Left lung (tissue), 10 donors: Measurements from ENCODE around the gene TECPR1. TPM values are rescaled to one million over a fixed set of nuclear protein-coding genes. Genes with fewer than 3 reads are reported as not detected.

ENCODE experiments used
- ATAC-seq: fragments of 200-7000 bp; cut with Tn5 transposase; one replicate; pipeline ENCODE4 v1.9.1; 2020; ENCODE audit warnings: moderate library complexity
- DNase-seq, 4 donors: peaks; one replicate each; pipeline ENCODE4 v3.0.0-alpha.2; 2013 to 2020
- H3K27ac ChIP-seq, 2 donors: fragments of 200-600 bp; sonication (generic) in 1 of 2; one replicate each; pipeline versions ENCODE4 v1.5.0 to v1.8.0; 2020 to 2021
- H3K27me3 ChIP-seq, 2 donors: fragments of 200-600 bp; sonication (generic) in 1 of 2; one replicate each; pipeline versions ENCODE4 v1.5.0 to v1.8.0; 2020 to 2021
- H3K36me3 ChIP-seq, 2 donors: fragments of 200-600 bp; sonication (generic) in 1 of 2; one replicate each; pipeline versions ENCODE4 v1.5.0 to v1.8.0; 2020 to 2021
- H3K4me1 ChIP-seq, 2 donors: fragments of 200-600 bp; one replicate each; pipeline ENCODE4 v1.8.0; 2021
- H3K4me3 ChIP-seq, 2 donors: fragments of 200-600 bp; sonication (generic) in 1 of 2; one replicate each; pipeline versions ENCODE4 v1.5.0 to v1.8.0; 2020 to 2021; ENCODE audit warnings: mild to moderate bottlenecking in 1 of 2
- H3K9me3 ChIP-seq, 2 donors: fragments of 200-600 bp; sonication (generic) in 1 of 2; one replicate each; pipeline versions ENCODE4 v1.5.0 to v1.8.0; 2020 to 2021
- intact Hi-C, 2 donors: fragments of 100-400 bp; cut with DNase I; formaldehyde crosslinking; loops; one replicate each; pipeline versions ENCODE4 v1.11.2 to v1.14.2; 2022
- polyA plus RNA-seq, 6 donors: library from polyadenylated mRNA; unstranded; fragments of 120-200 nt; gene quantifications; one replicate each; pipeline ENCODE4 v1.2.1, GENCODE V29; 2013; ENCODE audit not compliant: insufficient read length in 6 of 6
- total RNA-seq, 2 donors: library from RNA; stranded (reverse); fragmentation: NEBNext Ultra II Directional; extraction: Animal tissue kit (Norgen Biotek cat#: 25700); gene quantifications; one replicate each; pipeline ENCODE4 v1.2.1, GENCODE V29; 2021
- TF ChIP-seq, protein P1 (sequence below), 2 donors: fragments of 200-600 bp; sonication (generic) in 1 of 2; IDR thresholded peaks; one replicate each; pipeline versions ENCODE4 v1.5.0 to v1.8.0; 2021; ENCODE audit warnings: antibody characterized with exemption in 2 of 2
- donor health status: DM: no; HTN: yes; CAD: no.
- donor health status: DM: no; HTN: no; CAD: no.

The TECPR1 gene
- total and polyA plus RNA-seq, 8 donors: 24.5 to 67.4 (median 28.7) TPM

DNA sequence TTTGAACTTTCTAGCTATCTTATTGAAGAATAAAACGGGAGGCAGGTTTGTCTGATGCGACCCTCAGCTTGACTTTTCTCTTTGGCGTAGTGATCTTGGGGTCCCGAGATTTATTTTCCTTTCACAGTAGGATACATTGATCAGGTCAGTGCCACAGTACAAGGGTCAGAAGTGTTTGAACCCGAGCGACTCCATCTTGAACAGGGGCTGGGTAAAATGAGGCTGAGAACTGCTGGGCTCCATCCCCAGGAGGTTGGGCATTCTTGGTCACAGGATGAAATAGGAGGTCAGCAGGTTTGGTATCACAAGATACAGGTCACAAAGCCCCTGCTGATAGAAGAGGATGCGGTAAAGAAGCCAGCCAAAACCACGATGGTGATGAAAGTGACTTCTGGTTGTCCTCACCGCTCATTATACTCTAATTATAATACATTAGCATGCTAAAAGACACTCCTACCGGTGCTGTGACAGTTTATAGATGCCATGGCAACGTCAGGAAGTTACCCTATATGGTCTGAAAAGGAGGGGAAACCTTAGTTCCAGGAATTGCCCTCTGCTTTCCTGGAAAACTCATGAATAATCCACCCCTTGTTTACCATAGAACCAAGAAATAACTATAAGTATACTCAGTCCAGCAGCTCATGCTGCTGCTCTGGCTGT, 3.0 kb upstream of the TECPR1 start:
- peaks cover 13 to 53% of the 10 kb centered on the region in 2 donors for H3K4me1 ChIP-seq
- H3K9me3 ChIP-seq: no peaks in the 10 kb centered on the region
- no peak for DNase-seq
- TF ChIP-seq, protein P1, sequence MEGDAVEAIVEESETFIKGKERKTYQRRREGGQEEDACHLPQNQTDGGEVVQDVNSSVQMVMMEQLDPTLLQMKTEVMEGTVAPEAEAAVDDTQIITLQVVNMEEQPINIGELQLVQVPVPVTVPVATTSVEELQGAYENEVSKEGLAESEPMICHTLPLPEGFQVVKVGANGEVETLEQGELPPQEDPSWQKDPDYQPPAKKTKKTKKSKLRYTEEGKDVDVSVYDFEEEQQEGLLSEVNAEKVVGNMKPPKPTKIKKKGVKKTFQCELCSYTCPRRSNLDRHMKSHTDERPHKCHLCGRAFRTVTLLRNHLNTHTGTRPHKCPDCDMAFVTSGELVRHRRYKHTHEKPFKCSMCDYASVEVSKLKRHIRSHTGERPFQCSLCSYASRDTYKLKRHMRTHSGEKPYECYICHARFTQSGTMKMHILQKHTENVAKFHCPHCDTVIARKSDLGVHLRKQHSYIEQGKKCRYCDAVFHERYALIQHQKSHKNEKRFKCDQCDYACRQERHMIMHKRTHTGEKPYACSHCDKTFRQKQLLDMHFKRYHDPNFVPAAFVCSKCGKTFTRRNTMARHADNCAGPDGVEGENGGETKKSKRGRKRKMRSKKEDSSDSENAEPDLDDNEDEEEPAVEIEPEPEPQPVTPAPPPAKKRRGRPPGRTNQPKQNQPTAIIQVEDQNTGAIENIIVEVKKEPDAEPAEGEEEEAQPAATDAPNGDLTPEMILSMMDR (IDR thresholded peaks at IDR 0.05): no peak
- H3K36me3 ChIP-seq: peaks cover 0 to 27% of the 10 kb centered on the region in 2 donors
- H3K4me3 ChIP-seq: no peak overlapping the region
- peak overlapping the region in 1 of 2 donors; percentile 2 for H3K27ac ChIP-seq
- ATAC-seq: no peak
- intact Hi-C loops: no loop called here
- no peaks in the 10 kb centered on the region for H3K27me3 ChIP-seq

DNA sequence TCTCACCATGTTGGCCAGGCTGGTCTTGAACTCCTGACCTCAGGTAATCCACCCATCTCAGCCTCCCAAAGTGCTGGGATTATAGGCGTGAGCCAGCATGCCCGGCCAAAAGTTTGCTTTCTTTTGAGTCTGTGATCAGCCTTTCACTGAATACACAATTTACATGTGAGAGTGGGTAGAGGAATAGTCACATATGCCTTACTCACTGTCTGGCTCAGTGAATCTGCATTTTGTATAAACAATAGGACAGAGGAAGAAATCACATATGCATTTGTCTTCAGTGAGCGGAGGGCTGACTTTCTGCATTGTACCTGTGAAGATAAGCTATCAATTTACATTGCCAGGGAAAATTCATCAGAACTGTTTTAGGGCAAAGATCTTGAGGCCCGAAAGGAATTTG, 2.5 kb upstream of the TECPR1 start:
- Histone ChIP-seq H3K27ac (peak overlapping the region in 1 of 2 donors; percentile 2), H3K4me1 (peaks cover 13 to 58% of the 10 kb centered on the region in 2 donors), H3K4me3 (no peak overlapping the region), H3K9me3 (no peaks in the 10 kb centered on the region), H3K36me3 (peaks cover 0 to 27% of the 10 kb centered on the region in 2 donors), H3K27me3 (no peaks in the 10 kb centered on the region)
- TF ChIP-seq, protein P1 (IDR thresholded peaks at IDR 0.05): no peak
- DNase-seq (no peak), ATAC-seq (no peak)
- intact Hi-C loops: no loop called here

DNA sequence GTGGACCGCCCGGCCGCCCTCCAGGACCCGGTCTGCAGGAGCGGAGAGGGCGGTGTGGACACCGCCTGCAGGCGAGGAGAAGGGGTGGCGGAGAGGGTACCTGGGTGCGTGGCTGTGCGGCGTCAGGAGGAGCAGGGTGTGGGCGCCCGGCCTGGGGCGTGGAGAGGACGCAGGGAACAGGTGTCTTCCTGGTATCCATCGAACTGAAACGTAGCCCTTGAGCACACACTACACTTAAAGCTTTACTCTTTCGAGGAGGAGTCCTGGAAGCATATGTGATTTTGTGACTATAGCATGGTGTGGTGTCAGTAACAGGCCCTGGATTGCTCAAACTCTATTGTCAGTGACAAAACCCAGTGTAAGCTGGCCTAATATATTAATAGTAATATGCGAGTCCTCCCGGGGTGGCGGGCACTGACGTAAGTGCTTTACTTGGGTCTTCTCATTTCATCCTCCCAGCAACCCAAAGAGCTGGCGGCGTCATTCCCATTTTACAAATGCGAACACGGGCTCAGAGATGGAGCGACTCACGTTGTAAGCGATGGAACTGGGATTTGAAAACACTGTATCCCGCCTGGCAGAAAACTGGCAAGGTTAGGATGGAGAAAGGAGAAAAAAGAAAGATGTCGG, 508 bp upstream of the TECPR1 start:
- DNase-seq: peak in 1 of 4 donors; percentile 15

DNA sequence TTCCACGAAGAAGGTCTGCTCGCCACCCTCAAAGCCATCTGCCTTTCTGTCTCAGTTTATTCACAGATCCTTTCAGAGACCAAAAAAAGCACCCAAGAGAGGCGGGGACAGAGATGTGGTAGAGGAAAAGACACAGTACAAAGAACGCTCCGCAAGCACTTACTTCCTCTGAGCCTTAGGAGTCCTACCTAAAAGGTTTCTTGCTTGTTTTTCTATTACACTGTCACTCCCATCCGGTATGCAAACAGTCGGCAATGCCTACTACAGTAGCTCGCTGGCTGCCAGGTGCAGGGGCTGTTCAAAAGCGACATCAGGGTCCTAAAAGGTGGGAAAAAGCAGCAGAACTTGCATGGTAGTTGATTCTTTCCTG, 816 bp downstream of the TECPR1 start:
- ATAC-seq (peak; percentile 34), DNase-seq (no peak)
- Histone ChIP-seq H3K27me3 (no peaks in the 10 kb centered on the region), H3K27ac (peak overlapping the region; percentile 75 to 83), H3K9me3 (no peaks in the 10 kb centered on the region), H3K4me1 (peaks cover 13 to 90% of the 10 kb centered on the region in 2 donors), H3K36me3 (peaks cover 0 to 9% of the 10 kb centered on the region in 2 donors), H3K4me3 (peak overlapping the region; percentile 93 to 97)
- intact Hi-C loops: no loop called here
- TF ChIP-seq, protein P1 (IDR thresholded peaks at IDR 0.05): no peak

More for the DNA sequence above, 508 bp upstream of the TECPR1 start:
- intact Hi-C loops: no loop called here
- ATAC-seq: peak; percentile 30
- H3K4me3 ChIP-seq: peak overlapping the region; percentile 93 to 97
- peak overlapping the region; percentile 75 to 83 for H3K27ac ChIP-seq
- no peaks in the 10 kb centered on the region for H3K9me3 ChIP-seq
- H3K27me3 ChIP-seq: no peaks in the 10 kb centered on the region
- peaks cover 0 to 21% of the 10 kb centered on the region in 2 donors for H3K36me3 ChIP-seq
- TF ChIP-seq, protein P1 (IDR thresholded peaks at IDR 0.05): no peak
- peaks cover 13 to 78% of the 10 kb centered on the region in 2 donors for H3K4me1 ChIP-seq

DNA sequence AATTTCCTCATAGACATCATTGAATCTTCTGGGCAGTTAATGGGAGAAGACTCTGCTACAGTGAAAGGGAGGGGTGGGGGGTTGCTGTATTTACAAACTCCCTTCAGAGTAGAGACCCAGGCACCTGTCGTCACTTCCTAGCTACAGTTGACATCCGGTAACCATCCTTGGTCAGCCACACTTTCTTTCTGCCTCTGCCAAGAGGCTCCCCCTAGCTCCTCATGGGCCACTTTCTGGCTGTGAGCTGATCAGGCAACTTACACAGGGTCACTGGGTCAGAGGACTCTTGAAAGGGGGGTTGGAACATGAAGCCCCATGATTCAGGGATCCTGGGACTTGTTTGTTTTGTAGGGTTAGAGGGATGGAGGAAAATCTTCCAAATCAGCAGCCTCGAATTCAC, 1.2 kb downstream of the TECPR1 start:
- TF ChIP-seq, protein P1 (IDR thresholded peaks at IDR 0.05): no peak
- Histone ChIP-seq H3K9me3 (no peaks in the 10 kb centered on the region), H3K36me3 (peaks cover 0 to 11% of the 10 kb centered on the region in 2 donors), H3K27ac (peak overlapping the region; percentile 75 to 83), H3K27me3 (no peaks in the 10 kb centered on the region), H3K4me1 (peaks cover 13 to 90% of the 10 kb centered on the region in 2 donors), H3K4me3 (peak overlapping the region; percentile 93 to 97)
- intact Hi-C loops: no loop called here
- DNase-seq (peak in 1 of 4 donors; percentile 14), ATAC-seq (no peak)
